Tibial nerve (tissue), 4 donors: ENCODE data around the gene ANXA1.

Experiments
- EP300 ChIP-seq, 2 donors: sonication (generic); formaldehyde crosslinking; IDR thresholded peaks; one replicate each; pipeline ENCODE4 v1.6.1; 2017; ENCODE audit warnings: antibody characterized with exemption in 2 of 2, mild to moderate bottlenecking in 1 of 2
- TF ChIP-seq, protein P1 (sequence below), 5 experiments: fragments of 200-600 bp in 3 of 5; fragments of 450-650 bp in 2 of 5; sonication (generic) in 3 of 5; IDR thresholded peaks; one replicate each; pipeline ENCODE4 v1.5.1; 2016 to 2019; ENCODE audit warnings: antibody characterized with exemption in 5 of 5, mild to moderate bottlenecking in 3 of 5, moderate library complexity in 2 of 5

DNA sequence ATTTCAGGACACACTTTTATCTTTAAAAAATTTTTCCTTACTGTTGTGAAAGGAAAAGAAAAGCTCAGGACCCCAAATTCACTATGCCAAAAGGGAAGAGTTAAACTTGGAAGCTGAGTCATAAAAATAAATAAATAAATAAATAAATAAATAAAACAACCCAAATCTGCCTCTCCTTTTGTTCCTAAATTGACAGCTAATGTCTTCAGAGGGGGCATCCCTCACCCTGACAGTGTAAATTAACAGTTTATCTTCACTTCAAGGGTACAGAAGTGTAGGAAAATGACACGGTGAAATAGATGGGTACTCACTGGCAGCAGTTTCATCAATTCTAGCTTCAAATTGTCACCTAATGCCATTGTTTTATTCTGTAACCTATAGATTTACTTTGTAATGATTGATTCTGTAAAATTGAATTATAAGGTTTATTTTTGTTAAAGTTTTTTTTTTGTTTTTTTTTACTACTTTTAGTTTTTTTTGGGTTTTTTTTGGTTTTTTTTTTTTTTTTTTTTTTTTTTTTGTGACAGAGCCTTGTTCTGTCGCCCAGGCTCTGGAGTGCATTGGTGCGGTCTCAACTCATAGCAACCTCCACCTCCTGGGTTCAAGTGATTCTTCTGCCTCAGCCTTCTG lies 18.5 kb upstream of the ANXA1 start:
- TF ChIP-seq, protein P1, sequence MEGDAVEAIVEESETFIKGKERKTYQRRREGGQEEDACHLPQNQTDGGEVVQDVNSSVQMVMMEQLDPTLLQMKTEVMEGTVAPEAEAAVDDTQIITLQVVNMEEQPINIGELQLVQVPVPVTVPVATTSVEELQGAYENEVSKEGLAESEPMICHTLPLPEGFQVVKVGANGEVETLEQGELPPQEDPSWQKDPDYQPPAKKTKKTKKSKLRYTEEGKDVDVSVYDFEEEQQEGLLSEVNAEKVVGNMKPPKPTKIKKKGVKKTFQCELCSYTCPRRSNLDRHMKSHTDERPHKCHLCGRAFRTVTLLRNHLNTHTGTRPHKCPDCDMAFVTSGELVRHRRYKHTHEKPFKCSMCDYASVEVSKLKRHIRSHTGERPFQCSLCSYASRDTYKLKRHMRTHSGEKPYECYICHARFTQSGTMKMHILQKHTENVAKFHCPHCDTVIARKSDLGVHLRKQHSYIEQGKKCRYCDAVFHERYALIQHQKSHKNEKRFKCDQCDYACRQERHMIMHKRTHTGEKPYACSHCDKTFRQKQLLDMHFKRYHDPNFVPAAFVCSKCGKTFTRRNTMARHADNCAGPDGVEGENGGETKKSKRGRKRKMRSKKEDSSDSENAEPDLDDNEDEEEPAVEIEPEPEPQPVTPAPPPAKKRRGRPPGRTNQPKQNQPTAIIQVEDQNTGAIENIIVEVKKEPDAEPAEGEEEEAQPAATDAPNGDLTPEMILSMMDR (IDR thresholded peaks at IDR 0.05): no peak
- no peak for TF ChIP-seq EP300 (IDR thresholded peaks at IDR 0.05)
